GM06990 (cell line): Measurements from ENCODE around the gene PTCH2.
A peak's percentile ranks its signal among the peaks of the same experiment; 100 is the strongest.

ENCODE experiments used
- DNase-seq: peaks from one replicate; pipeline ENCODE4 v3.0.0-alpha.2; 2011; ENCODE audit not compliant: insufficient read length; ENCODE audit errors: extremely low read depth
- H3K27me3 ChIP-seq: replicated peaks from 2 replicates; pipeline ENCODE4 v1.6.0; 2011; ENCODE audit warnings: low read length; ENCODE audit not compliant: control insufficient read depth, insufficient read depth
- H3K36me3 ChIP-seq: 2 replicates; pipeline ENCODE4 v1.5.1; 2011; ENCODE audit warnings: low read length; ENCODE audit not compliant: control insufficient read depth, insufficient read depth
- H3K4me3 ChIP-seq: replicated peaks from 2 replicates; pipeline ENCODE4 v1.5.1; 2011; ENCODE audit warnings: low read depth, mild to moderate bottlenecking, control low read depth, low read length
- TF ChIP-seq, protein P1 (sequence below): IDR thresholded peaks from 2 replicates; pipeline ENCODE4 v1.5.1; 2011; ENCODE audit warnings: low read length, control low read depth, mild to moderate bottlenecking, inconsistent platforms; ENCODE audit not compliant: insufficient read depth, poor library complexity, severe bottlenecking

Gene PTCH2

DNA sequence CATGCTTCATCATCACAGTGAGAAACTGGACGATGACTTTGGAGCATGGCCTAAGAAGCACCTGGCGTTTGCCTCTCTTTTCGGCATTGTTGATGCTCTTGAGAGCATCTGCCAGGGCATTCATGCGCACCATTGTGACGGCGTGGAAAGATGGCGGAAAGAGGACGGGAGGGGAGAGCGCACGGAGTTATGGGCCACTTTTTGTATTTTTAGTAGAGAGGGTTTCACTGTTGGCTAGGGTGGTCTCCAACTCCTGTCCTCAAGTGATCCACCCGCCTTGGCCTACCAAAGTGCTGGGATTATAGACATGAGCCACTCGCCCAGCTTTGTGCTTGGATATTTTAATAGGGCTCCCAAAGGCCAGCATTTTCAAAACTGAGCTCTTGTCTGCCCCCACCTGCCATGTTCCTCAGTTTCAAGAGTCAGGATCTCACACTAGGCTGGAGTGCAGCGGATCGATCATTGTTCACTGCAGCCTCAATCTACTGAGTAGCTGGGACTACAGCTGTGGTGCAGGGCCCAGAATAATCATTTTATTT is 62.4 kb downstream of the PTCH2 start:
- no peak overlapping the region for H3K4me3 ChIP-seq
- TF ChIP-seq, protein P1, sequence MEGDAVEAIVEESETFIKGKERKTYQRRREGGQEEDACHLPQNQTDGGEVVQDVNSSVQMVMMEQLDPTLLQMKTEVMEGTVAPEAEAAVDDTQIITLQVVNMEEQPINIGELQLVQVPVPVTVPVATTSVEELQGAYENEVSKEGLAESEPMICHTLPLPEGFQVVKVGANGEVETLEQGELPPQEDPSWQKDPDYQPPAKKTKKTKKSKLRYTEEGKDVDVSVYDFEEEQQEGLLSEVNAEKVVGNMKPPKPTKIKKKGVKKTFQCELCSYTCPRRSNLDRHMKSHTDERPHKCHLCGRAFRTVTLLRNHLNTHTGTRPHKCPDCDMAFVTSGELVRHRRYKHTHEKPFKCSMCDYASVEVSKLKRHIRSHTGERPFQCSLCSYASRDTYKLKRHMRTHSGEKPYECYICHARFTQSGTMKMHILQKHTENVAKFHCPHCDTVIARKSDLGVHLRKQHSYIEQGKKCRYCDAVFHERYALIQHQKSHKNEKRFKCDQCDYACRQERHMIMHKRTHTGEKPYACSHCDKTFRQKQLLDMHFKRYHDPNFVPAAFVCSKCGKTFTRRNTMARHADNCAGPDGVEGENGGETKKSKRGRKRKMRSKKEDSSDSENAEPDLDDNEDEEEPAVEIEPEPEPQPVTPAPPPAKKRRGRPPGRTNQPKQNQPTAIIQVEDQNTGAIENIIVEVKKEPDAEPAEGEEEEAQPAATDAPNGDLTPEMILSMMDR = no peak
- peaks cover 30% of the 10 kb centered on the region for H3K36me3 ChIP-seq
- H3K27me3 ChIP-seq = no peaks in the 10 kb centered on the region
- no peak for DNase-seq

DNA sequence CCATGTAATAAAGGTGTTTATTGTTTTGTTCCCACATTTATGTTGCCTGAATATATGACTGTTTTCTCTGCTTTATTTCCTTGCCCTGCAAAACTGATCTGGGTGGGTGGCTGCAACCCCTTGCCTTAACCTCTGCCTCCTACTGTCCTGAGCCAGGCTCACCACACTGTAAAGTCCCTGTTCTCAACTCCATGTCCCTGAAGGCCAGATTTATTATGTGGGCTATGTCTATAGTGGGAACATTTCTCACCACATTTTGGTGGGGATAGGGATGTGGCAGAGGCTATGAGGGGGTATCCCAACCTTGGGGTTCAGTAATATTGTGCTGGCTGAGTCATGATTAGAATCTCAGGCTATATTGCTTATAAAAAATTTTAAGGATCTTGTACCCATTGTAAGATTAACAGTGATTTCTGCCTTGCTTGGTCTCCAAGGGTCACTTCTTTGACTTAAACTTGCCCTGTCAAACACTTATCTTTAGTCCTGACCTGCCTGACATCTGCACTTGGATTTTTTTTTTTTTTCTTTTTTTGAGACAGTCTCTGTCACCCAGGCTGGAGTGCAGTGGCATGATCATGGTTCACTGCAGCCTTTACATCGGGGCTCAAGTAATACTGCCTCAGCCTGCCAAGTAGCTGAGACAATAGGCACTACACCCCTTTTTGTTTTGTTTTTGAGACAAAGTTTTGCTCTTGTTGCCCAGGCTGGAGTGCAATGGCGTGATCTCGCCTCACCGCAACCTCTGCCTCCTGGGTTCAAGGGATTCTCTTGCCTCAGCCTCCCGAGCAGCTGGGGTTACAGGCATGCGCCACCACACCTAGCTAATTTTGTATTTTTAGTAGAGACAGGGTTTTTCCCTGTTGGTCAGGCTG is 64.1 kb downstream of the PTCH2 start:
- Histone ChIP-seq H3K4me3 (no peak overlapping the region; the same call in 1 of the 2 replicates), H3K27me3 (no peaks in the 10 kb centered on the region), H3K36me3 (peaks cover 30% of the 10 kb centered on the region)
- TF ChIP-seq, protein P1 = no peak
- no peak for DNase-seq

DNA sequence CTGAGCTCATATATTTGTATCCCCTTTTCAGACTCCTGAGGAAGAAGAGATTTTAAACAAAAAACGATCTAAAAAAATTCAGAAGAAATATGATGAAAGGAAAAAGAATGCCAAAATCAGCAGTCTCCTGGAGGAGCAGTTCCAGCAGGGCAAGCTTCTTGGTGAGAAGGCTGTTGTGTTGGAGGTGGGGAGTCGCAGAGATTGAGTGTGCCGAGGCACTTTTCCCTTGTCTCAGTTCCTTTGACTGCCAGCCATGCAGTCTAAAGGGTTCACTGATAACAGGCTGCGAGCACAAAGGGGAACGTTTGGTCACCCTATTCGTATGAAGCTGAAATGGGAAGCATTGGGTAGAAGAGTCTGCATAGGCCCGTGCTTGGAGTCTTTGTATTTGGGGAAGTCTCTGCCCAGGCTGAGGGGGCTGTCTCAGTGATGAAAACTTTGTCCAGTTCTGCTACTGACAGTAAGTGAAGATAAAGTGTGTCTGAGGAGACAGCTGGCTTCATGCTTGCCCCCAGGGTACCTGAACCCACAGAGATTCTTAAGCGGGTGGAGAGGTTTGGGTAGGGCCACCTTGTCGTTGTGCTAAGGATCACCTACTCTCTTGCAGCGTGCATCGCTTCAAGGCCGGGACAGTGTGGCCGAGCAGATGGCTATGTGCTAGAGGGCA is 65.0 kb downstream of the PTCH2 start:
- TF ChIP-seq, protein P1 = no peak
- Histone ChIP-seq H3K36me3 (peaks cover 28% of the 10 kb centered on the region), H3K27me3 (no peaks in the 10 kb centered on the region), H3K4me3 (peak overlapping the region; percentile 92)
- no peak for DNase-seq

DNA sequence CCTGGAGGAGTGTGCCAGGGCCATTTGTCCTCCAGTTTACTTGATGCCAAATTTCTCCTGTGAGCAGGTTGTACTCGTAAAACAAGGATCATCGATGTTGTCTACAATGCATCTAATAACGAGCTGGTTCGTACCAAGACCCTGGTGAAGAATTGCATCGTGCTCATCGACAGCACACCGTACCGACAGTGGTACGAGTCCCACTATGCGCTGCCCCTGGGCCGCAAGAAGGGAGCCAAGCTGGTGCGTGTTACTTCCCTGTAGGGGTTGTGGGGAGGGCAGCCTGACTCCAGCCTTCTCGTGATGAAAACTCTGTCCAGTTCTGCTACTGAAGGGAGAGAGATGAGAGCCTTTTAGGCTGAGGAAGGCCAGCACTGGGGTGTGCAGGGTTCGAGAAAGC is 65.5 kb downstream of the PTCH2 start:
- TF ChIP-seq, protein P1 = no peak
- DNase-seq = no peak
- H3K27me3 ChIP-seq = no peaks in the 10 kb centered on the region
- H3K36me3 ChIP-seq = peaks cover 28% of the 10 kb centered on the region
- peak overlapping the region; percentile 92 for H3K4me3 ChIP-seq

DNA sequence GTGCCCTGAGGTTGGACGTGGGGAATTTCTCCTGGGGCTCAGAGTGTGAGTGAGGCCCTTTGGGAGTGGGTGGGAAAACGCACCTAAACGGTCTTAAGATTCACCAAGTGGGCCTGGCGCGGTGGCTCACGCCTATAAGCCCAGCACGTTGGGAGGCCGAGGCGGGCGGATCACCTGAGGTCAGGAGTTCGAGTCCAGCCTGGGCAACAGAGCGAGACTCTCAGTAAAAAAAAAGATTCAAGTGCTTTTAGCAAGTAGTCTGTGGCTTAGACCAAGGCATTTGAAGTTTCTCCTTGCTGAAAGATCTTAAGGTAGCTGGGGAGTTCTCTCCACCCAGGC is 66.4 kb downstream of the PTCH2 start:
- TF ChIP-seq, protein P1 = no peak
- H3K4me3 ChIP-seq = peak overlapping the region; percentile 92
- H3K36me3 ChIP-seq = peaks cover 28% of the 10 kb centered on the region
- no peaks in the 10 kb centered on the region for H3K27me3 ChIP-seq
- no peak for DNase-seq
